Breast epithelium (tissue), 3 donors: ENCODE results near the gene ANKRD10.

Source experiments
- CTCF ChIP-seq, 3 donors: fragments of 450-650 bp; IDR thresholded peaks; one replicate each; pipeline ENCODE4 v1.5.1; 2016 to 2017; ENCODE audit warnings: antibody characterized with exemption in 3 of 3, mild to moderate bottlenecking in 3 of 3, moderate library complexity in 3 of 3
- POLR2A ChIP-seq: fragments of 450-650 bp; IDR thresholded peaks from one replicate; pipeline ENCODE4 v1.6.1; 2016; ENCODE audit warnings: antibody characterized with exemption, mild to moderate bottlenecking, moderate library complexity
- POLR2AphosphoS5 ChIP-seq, 3 donors: sonication (generic); formaldehyde crosslinking; IDR thresholded peaks; one replicate each; pipeline ENCODE4 v1.6.1; 2017; ENCODE audit warnings: antibody characterized with exemption in 3 of 3

GRCh38 chr13:110923086-110923485 lies 8.2 kb upstream of the ANKRD10 start:
- TF ChIP-seq CTCF (IDR thresholded peaks at IDR 0.05) = no peak
- no peak for TF ChIP-seq POLR2A
- TF ChIP-seq POLR2AphosphoS5 (IDR thresholded peaks at IDR 0.05) = no peak
